ENCODE results near the gene NLRP10.
A peak's percentile ranks its signal among the peaks of the same experiment; 100 is the strongest.
"Not testable (repeated sequence)": the region's sequence is repeated elsewhere in the genome, so short reads cannot be mapped to it uniquely, and the experiment has no call there.

NLRP10 gene, protein sequence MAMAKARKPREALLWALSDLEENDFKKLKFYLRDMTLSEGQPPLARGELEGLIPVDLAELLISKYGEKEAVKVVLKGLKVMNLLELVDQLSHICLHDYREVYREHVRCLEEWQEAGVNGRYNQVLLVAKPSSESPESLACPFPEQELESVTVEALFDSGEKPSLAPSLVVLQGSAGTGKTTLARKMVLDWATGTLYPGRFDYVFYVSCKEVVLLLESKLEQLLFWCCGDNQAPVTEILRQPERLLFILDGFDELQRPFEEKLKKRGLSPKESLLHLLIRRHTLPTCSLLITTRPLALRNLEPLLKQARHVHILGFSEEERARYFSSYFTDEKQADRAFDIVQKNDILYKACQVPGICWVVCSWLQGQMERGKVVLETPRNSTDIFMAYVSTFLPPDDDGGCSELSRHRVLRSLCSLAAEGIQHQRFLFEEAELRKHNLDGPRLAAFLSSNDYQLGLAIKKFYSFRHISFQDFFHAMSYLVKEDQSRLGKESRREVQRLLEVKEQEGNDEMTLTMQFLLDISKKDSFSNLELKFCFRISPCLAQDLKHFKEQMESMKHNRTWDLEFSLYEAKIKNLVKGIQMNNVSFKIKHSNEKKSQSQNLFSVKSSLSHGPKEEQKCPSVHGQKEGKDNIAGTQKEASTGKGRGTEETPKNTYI

DNA sequence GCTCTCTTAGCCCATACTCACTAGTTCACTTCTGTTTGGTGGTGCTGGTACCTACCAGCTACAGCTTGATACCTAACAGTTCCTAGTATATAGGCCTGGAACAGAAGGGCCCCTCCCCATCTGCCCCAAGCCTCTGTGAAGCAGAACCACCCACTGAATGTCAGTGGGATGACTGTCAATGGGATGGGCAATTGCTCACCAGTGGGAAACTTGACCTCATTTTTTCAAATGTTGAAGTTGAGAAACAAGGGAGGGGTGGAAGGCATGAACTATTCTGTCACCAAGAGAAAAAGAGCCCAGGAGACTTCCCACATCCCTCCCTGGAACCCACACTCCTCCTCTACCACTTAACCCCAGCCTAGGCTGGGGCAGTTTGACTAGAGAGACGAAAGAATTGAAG, at the start of gene NLRP10:
TSS of gene NLRP10 (minus strand) at position 62 of the 400 bp plus-strand sequence. CDS start 1,952 bp downstream, outside the sequence.
- DNase-seq (ENCODE audit: low spot score), result no peak

DNA sequence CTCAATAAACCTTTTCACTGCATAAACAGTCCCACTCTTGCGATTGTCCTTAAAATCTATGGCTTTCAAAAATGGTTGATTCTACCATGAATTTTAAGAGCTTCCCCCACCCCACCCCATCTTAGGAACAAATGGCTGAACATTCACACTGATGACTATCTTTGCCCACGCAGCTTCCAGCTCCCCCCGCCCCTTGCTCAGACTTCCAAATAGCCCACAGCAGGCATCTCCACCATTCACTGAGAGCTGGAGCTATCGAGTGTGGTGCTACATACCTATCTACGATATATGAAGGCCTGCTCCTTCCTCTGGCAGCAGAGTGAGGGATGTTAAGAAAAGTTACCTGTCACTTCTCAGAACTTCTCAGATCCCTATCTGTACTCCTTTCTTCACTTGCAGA, 48.6 kb upstream of the NLRP10 start:
- DNase-seq (ENCODE audit: low spot score), result no peak

DNA sequence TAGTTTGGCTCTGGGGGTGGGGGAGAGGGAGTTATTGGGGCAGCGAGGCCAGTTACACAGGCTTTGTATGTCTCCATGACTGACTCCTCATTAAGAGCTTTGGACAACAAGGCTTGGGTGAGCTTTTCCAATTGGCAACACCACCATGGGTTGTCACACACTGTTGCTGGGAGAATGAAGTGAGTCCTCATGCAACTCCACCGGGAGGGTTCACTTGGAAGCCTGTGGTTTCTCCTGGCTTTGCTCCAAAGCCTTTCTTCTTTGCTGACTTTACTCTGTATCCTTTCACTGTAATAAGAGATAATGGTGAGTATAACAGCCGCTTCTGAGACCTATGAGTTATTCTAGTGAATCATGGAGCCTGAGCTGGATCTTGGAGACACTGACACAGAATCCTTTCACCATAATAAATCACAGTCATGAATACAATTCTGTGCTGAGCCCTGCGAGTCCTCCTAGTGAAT, 46.8 kb upstream of the NLRP10 start:
- DNase-seq (ENCODE audit: low spot score), result no peak

DNA sequence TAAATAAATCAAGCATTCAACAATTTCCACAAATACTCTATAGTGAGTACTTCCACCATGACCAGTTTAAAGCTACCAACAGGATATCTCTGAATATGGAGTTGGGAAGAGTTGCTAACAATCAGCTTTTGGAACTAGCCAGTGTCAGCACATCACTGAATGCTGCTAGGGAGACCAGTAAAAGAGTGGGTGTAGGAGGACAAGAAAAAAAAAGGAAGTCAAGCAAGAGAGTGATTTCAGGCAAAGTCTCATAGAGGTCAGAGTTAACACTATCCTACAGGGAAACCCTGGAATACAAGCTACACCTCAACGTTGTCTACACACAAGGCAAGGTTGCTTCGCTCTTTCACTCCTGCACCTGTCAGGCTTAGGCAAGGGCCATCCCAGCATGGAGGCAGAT, 46.1 kb upstream of the NLRP10 start:
- DNase-seq (ENCODE audit: low spot score), result no peak

DNA sequence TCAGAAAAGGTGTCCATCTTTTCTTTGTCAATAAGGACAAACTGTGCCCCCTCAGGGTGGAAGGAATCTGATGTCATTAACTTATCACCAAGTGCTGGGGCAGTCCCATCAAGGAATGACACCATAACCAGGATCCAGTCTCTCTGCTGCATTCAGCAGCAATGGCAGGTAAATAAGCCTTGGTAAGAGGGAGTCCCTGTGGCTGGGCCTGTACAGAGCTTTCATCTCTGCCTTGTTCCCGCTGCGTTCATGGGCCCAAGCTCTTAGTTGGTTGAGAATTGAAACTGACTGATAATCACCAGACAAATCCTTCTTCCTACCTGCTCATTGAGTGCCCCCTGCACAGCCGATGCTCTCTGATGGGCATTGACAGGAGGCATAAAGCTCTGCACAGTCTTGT, 44.6 kb upstream of the NLRP10 start:
- DNase-seq (ENCODE audit: low spot score), result no peak

DNA sequence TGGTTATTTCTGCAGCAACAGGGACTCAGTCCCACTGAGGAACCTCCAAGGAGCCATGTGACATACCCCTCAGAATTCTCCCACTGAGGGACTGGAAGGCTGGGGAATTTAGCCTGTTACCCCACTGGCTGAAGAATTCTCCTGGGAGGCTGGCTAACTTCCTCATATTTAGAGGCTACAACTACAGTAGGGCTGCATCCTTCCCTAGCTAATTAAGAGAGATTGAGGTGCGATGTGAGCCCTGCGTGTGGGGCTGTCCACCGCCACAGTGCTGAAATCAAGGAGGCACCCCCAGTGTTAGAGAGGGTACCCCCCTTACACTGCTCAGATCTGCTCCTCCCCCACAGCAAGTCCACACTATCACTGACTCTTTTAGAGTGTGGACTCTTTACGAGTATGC, 43.0 kb upstream of the NLRP10 start:
- no peak for DNase-seq (ENCODE audit: low spot score)

DNA sequence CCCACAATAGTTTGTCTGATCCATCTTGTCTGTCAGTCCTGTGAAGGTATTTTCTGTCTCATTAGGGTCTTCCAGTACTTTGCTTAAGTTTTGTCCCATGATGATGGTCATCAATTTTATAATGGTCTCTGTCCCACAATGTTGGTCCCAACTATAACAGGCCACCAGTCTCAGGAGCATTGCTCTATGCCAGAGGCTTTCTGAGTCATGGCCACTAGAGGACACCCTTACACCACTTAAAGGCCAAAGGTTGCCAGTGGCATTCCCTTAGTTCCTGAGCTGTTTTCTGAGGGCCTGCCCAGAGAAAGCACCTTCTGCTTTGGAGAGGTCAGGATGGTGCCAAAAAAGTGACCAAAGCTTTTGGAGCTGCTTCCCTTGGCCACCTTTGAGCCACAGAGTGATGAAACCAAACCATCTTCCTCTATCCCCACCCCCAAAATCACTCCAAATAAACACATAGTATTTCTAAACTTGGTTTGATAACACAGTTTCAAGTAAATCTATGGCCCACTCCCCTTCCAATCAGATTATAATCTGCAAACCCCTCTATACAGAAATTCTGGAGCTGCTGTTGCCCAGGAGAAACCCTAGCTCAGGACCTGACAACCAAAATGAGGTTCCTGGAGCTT, 41.2 kb upstream of the NLRP10 start:
- peak; percentile 62 for DNase-seq (ENCODE audit: low spot score)

DNA sequence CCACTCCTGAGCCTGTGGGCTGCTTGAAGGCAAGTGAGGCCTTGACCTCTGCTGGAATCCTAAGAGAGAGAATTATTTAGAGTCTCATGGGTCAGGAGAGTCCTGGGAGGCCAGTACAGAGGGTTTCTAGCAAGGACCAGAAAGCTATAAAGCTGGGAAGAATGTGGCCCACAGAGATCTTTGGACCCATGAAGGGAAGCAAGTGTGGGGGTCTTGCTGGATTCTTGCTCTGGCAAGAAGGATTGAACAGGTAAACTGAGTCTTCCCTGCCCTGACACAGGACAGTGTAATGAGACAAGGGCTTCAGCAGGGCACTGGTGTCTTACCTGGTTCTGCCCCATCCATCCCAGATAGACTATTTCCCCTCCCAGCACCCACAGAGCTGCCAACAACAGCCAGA, 40.3 kb upstream of the NLRP10 start:
- DNase-seq (ENCODE audit: low spot score), result no peak

DNA sequence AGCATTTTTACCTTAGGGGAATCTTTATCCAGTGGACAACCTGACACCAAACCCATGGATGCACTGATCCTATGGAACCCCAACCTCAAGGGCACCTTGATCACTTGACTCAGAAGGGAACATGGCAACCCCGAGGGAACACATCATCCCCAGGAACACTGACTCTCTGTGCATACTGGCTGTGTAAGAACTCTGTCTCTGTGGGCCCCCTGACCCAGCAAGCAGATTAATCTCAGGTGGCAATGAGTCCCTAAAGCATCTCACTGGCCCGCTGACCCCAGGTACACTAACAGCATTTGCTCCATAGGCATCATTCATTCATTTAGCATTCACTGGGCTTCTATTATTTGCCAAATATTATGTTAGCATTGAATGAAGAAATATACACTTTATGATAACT, 38.8 kb upstream of the NLRP10 start:
- DNase-seq (ENCODE audit: low spot score), result no peak

DNA sequence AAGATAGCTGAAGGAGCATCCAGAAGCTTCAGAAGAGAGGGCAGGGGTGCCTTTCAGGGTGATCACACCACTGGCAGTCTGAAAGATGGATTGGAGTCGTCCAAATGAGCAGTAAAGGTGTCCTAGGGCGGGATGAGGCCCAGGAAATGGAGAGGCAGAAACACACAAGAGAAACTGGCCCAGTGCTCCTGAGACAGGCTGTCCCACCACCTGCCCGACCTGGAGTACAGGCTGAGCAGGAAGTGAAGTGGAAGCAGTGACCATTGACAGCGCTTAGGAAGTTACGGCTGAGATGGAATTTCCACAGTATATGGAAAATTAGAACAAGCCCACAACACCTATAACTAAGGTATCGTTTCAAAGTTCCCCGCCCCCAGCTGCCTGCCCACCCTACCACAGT, 37.9 kb upstream of the NLRP10 start:
- no peak for DNase-seq (ENCODE audit: low spot score)

DNA sequence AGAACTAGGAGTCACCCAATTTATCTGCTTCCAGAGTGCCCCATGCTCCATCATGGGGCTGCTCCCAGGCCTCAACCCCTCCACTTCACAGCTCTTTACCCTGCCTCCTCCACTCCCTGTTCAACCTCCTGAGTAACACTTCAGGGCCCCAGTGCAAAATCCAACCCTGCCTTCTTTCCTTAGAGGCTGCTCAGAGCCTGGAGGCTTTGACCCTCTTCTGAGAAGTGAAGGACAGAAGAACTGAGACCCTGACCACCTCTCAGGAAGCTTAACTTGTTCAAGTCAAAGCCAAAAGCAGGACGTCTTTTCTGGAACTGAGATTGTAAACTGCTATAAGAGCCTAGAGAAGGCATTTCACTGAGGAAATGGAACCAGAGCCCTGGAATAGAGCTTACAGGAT, 37.4 kb upstream of the NLRP10 start:
- DNase-seq (ENCODE audit: low spot score), result no peak

DNA sequence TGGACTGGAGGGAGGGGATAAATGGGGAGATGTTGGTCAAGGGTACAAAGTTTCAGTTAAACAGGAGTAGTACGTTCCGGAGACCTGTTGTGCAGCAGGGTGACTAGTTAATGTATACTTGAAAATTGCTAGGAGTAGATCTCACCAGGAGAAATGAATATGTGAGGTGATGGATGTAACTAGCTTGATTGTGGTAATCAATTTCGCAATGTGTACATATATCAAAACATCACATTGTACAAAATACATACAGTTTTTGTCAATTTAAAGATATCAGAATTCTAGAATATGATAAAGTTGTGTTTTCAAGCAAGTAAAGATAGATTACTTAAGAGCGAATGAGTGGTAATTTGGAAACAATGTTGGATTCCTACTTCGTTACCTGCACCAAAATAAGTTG, 35.1 kb upstream of the NLRP10 start:
- DNase-seq (ENCODE audit: low spot score), result no peak

DNA sequence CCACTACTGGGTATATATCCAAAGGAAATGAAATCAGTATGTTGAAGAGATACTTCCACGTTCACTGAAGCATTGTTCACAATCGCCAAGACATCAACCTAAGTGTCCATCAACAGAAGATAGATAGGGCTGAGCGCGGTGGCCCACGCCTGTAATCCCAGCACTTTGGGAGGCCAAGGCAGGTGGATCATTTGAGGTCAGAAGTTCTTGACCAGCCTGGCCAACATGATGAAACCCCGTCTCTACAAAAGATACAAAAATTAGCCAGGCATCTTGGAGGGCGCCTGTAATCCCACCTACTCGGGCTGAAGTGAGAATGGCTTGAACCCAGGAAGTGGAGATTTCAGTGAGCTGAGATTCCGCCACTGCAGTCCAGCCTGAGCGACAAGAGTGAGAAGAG, 34.5 kb upstream of the NLRP10 start:
- DNase-seq (ENCODE audit: low spot score), result no peak

DNA sequence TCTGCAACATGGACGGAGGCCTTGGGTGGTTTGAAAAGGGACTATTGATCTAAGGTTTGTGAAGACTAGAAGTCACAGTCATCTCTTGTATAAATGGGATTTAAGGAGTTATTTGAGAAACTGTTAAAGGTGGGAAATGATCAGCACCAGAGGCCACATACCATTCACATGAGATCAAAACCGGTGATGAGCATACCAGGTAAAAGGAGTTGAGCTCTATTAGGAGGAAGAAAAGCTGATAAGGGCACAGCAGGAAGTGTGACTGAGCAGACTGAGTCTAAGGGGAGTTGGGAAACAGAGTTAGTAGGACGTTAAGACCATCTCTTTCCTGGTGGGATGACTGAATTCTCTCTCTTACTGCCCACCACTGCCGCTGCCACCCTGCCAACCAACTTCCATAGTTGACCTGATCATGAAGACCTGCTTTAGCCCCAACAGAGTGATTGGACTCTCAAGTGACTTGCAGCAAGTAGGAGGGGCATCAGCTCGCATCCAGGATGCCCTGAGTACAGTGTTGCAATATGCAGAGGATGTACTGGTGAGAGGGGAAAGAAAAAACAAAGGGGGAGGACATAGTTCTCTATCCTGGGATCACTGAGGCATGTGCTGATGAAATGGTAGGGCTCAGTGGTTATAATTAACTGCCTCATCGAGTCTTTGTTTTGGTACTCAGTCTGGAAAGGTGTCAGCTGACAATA, 29.5 kb upstream of the NLRP10 start:
- no peak for DNase-seq (ENCODE audit: low spot score)

DNA sequence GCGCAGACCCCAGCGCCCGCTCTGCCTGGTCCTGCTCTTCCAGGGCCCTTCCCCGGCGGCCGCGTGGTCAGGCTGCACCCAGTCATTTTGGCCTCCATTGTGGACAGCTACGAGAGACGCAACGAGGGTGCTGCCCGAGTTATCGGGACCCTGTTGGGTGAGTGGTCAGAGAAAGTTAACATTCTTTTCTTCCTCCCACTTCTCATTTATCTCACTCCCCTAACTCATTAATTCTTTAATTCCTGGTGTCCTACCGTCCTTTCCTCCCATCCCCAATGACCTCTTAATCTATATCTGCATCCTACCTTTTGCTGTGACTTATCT, 22.3 kb upstream of the NLRP10 start:
- not testable (repeated sequence) for DNase-seq (ENCODE audit: low spot score)

DNA sequence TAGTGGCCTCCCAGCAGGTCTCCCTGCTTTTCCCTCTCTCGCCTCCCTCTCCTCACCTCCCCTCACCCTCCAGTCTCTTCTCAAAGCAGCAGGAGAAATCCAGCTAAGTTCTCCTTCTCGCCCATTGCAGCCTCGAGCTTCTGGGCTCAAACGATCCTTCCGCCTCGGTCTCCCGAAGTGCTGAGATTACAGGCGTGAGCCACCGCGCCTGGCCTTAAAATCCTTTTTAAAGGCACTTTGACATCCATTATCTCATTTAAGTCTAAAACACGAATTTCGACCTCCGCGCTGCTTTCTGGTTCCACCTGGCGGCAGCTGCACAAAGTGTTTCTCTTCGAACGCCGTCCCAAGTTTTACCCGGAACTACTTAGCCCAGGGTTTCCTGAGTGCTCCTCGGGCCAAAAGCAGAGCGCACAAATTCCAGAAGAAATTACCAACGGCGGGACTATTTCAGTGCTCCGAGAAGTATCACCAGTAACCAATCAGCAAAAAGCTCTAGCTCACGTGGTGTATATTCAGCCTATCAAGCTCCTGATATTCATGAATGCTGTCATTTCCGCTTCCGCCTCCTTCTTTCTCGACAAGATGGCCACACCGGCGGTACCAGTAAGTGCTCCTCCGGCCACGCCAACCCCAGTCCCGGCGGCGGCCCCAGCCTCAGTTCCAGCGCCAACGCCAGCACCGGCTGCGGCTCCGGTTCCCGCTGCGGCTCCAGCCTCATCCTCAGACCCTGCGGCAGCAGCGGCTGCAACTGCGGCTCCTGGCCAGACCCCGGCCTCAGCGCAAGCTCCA, 21.7 kb upstream of the NLRP10 start, which contains the start of gene EIF3F:
TSS of gene EIF3F (plus strand) at position 570 of the 792 bp plus-strand sequence. CDS start at position 586, 16 bp downstream.
- peak; percentile 97 for DNase-seq (ENCODE audit: low spot score)

DNA sequence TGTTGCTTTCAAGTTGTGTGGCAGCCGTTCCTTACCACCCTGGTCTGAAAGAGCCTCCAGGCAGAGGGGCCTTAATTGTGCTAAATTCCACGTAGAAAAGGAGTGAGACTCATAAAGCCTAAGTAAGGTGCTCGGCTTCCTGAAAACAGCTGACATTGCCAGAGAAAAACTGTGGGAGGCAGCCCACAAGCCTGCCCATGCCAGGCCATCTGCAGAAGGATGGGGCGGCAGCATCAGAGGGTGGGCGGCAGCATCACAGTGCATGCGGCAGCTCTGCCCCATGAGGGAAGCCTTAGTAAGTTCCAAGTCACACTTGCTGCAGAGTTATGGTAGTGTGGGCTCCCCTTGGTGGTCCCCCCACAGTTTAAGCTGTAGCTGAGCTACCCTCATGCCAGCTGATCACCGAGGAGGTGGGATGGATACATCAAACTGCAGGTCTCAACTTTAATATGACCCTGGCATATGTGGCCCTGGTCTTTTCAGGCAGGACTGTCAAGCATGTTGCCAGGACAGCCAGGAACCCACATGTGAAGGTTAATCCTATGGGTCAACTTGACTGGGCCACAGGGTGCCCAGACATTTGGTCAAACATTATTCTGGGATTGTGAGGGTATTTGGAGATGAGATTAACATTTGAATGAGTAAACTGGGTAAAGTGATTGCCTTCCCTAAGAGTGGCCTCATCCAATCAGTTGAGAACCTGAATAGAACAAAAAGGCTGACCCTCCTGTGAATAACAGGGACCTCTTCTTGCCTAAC, 18.8 kb upstream of the NLRP10 start:
- no peak for DNase-seq (ENCODE audit: low spot score)

DNA sequence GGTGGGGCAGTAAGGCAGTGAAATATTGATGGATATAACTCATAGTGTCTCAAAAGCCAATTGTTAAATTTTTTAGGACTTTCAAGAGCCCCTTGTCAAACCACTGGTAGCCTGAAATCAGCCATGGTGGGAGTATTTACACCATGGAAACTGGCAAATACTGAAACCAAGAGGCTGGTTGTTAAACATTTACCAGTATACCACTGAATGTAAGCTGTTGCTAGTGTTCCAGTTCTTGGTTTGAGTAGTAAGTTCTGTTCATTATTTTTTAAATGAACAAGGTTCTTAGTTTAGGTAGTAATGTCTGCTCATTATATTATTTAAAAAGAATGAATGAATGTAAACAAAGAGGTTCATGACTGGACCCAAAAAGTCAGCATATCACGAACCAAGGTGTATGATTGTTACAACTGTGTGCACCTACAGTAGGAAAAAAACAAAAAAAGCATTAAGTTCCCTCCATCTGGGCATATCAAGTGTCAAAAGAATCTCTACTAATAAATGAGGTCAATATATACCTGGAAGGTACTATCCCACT, 17.4 kb upstream of the NLRP10 start:
- no peak for DNase-seq (ENCODE audit: low spot score)

DNA sequence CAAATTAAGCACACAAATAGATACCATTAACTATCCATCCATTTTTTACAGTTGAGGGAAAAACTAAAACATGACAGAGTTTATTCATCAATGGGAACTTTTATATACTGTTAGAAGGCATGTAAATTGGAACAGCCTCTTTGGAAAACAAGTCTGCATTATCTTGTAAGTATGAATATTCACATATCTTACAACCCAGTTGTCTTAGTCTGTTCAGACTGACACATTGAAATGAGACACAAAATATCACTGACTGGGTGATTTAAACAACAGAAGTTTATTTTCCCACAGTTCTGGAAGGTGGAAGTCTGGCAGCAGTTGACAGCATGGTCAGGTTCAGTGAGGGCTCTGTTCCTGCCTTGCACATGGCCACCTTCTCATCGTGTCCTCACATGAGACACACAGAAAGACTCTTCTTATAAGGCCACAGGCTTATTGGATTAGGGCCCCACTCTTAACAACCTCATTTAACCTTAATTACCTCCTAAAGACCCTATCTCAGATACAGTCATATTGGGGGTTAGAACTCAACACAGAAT, 16.4 kb upstream of the NLRP10 start:
- DNase-seq (ENCODE audit: low spot score), result no peak

DNA sequence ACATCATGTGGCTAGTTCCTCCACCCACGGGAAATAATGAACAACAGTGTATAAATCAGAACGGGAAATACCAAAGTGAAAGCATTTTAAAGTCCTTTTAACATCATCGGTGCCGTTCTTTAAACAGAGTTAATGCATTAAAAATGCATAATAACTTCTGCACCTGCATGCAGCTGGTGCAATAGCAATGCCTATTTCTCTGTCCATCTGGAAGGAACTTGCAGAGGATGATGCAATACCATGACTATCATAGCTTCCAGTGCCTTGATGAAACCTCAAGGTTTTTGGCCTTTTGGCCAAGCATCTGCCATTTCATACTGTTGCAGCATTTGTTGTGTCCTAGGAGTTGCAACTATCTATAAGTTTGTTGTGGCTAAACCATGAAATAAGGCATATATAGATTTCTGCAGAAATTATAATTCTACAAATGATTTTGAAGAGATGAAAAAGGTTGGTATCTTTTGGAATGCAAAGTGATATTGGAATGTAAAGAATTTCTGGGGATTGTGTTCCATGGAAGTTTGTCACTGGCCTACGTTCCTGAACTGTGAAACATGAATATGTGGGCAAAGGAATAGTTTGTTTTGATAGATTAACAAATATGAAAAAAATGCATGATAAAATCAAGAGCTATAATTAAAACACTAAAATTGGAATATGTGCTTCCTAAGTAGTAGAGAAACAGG, 12.1 kb upstream of the NLRP10 start:
- DNase-seq (ENCODE audit: low spot score), result no peak
